Measurements from ENCODE around the gene MED12. TPM values are rescaled to one million over a fixed set of nuclear protein-coding genes. Genes with fewer than 3 reads are reported as not detected.

Gene MED12
- total and polyA plus RNA-seq, 12 donors, result 6.1 to 35.1 (median 26.5) TPM

- Histone ChIP-seq H3K4me3 (no peak overlapping the region), H3K4me1 (peaks cover 0 to 26% (median 9%) of the 10 kb centered on the region in 9 donors), H3K27me3 (peaks cover 0 to 33% (median 0%) of the 10 kb centered on the region in 7 donors), H3K27ac (no peak overlapping the region), H3K9me3 (no peaks in the 10 kb centered on the region), H3K36me3 (peaks cover 0 to 4% (median 0%) of the 10 kb centered on the region in 9 donors)
- WGBS, 2 donors, result 16 to 47% methylated on average over 2 of the region's 2 CpGs
- peak in 2 of 8 donors; percentile 27 to 29 for ATAC-seq
- intact Hi-C loops (cut with DNase I), result loop anchor here in 3 of 10 donors (1.0 to 5.0 kb wide), 3 partner anchors 31 to 84 kb away; no protein-coding TSS in a partner anchor
- peak in 7 of 9 donors; percentile 48 to 63 (median 52) for TF ChIP-seq CTCF (IDR thresholded peaks at IDR 0.05)
- peak; percentile 43 to 54 for DNase-seq
Measured at GRCh38 chrX:71098302-71098701, 20.1 kb upstream of the MED12 start.

GRCh38 chrX:71098951-71099506 lies 19.4 kb upstream of the MED12 start:
- 79 to 86% methylated on average over 3 to 5 of the region's 5 CpGs for WGBS, 2 donors
- ATAC-seq, result no peak
- intact Hi-C loops (cut with DNase I), result loop anchor here in 3 of 10 donors (1.0 to 5.0 kb wide), 3 partner anchors 30 to 83 kb away; no protein-coding TSS in a partner anchor

GRCh38 chrX:71099736-71100135 lies 18.7 kb upstream of the MED12 start:
- intact Hi-C loops (cut with DNase I), result loop anchor here in 2 of 10 donors (5.0 kb wide), 2 partner anchors 33 to 83 kb away; no protein-coding TSS in a partner anchor
- no peak for ATAC-seq
- TF ChIP-seq CTCF (IDR thresholded peaks at IDR 0.05), result no peak
- H3K9me3 ChIP-seq, result no peaks in the 10 kb centered on the region
- no peak for DNase-seq
- WGBS, 2 donors, result 93 to 99% methylated on average over 4 of the region's 4 CpGs
- peaks cover 0 to 27% (median 0%) of the 10 kb centered on the region in 7 donors for H3K27me3 ChIP-seq
- no peak overlapping the region for H3K4me3 ChIP-seq
- peaks cover 0 to 4% (median 0%) of the 10 kb centered on the region in 9 donors for H3K36me3 ChIP-seq
- H3K4me1 ChIP-seq, result peaks cover 0 to 41% (median 9%) of the 10 kb centered on the region in 9 donors
- no peak overlapping the region for H3K27ac ChIP-seq

More at GRCh38 chrX:71098951-71099506, 19.4 kb upstream of the MED12 start:
- H3K4me1 ChIP-seq, result peaks cover 0 to 33% (median 9%) of the 10 kb centered on the region in 9 donors
- no peak for TF ChIP-seq CTCF (IDR thresholded peaks at IDR 0.05)
- H3K27me3 ChIP-seq, result peaks cover 0 to 33% (median 0%) of the 10 kb centered on the region in 7 donors
- no peak overlapping the region for H3K4me3 ChIP-seq
- H3K36me3 ChIP-seq, result peaks cover 0 to 4% (median 0%) of the 10 kb centered on the region in 9 donors
- H3K27ac ChIP-seq, result no peak overlapping the region
- no peaks in the 10 kb centered on the region for H3K9me3 ChIP-seq
- DNase-seq, result no peak

GRCh38 chrX:71100581-71101505 lies 17.6 kb upstream of the MED12 start:
- Histone ChIP-seq H3K9me3 (no peaks in the 10 kb centered on the region), H3K4me3 (no peak overlapping the region), H3K27me3 (peaks cover 0 to 23% (median 0%) of the 10 kb centered on the region in 7 donors), H3K4me1 (peaks cover 0 to 42% (median 9%) of the 10 kb centered on the region in 9 donors), H3K27ac (no peak overlapping the region), H3K36me3 (peaks cover 0 to 4% (median 0%) of the 10 kb centered on the region in 9 donors)
- no peak for TF ChIP-seq CTCF (IDR thresholded peaks at IDR 0.05)
- DNase-seq (no peak), ATAC-seq (no peak)
- intact Hi-C loops (cut with DNase I), result no loop called here
- 81 to 83% methylated on average over 30 to 31 of the region's 31 CpGs for WGBS, 2 donors

Measured in heart right ventricle (tissue), 16 donors.